HG03139 (cell line): ENCODE measurements around the gene CLPTM1.
A peak's percentile ranks its signal among the peaks of the same experiment; 100 is the strongest.
"Not testable (repeated sequence)": the region's sequence is repeated elsewhere in the genome, so short reads cannot be mapped to it uniquely, and the experiment has no call there.

ENCODE experiments used
- ATAC-seq: cut with Tn5 transposase; IDR thresholded peaks from one replicate; pipeline ENCODE4 v1.9.1; 2021; ENCODE audit not compliant: unreplicated experiment

CLPTM1 gene

GRCh38 chr19:44939668-44940067, 15.5 kb upstream of the CLPTM1 start:
- ATAC-seq, result no peak

GRCh38 chr19:44942067-44942571, 13.1 kb upstream of the CLPTM1 start, which contains the start of gene APOC4:
Gene APOC4, plus strand, starts transcription at chr19:44942237. Its CDS starts 41 bp downstream, at chr19:44942278.
- ATAC-seq, result no peak

GRCh38 chr19:44943801-44944249, 11.4 kb upstream of the CLPTM1 start:
- peak; percentile 50 for ATAC-seq

- ATAC-seq, result no peak
These were observed 8.1 kb upstream of the CLPTM1 start for GRCh38 chr19:44947041-44947581.

GRCh38 chr19:44948237-44948636, 6.9 kb upstream of the CLPTM1 start:
- no peak for ATAC-seq

GRCh38 chr19:44948763-44949374, 6.3 kb upstream of the CLPTM1 start:
- ATAC-seq, result no peak

GRCh38 chr19:44949550-44949949, 5.6 kb upstream of the CLPTM1 start:
- ATAC-seq, result no peak

GRCh38 chr19:44951179-44952159, 3.7 kb upstream of the CLPTM1 start:
- no peak for ATAC-seq

- ATAC-seq, result no peak
These were observed 917 bp upstream of the CLPTM1 start for GRCh38 chr19:44954278-44954648.

GRCh38 chr19:44955505-44956439, 592 bp downstream of the CLPTM1 start:
- peak; percentile 19 for ATAC-seq

- no peak for ATAC-seq
These were observed 2.3 kb downstream of the CLPTM1 start for GRCh38 chr19:44957526-44957925.

- no peak for ATAC-seq
These were observed 2.9 kb downstream of the CLPTM1 start for GRCh38 chr19:44958090-44958489.

GRCh38 chr19:44959691-44960090, 4.5 kb downstream of the CLPTM1 start:
- no peak for ATAC-seq

- ATAC-seq, result no peak
These were observed 5.9 kb downstream of the CLPTM1 start for GRCh38 chr19:44960906-44961728.

GRCh38 chr19:44961821-44962220, 6.6 kb downstream of the CLPTM1 start:
- no peak for ATAC-seq

GRCh38 chr19:44968118-44968517, 12.9 kb downstream of the CLPTM1 start:
- no peak for ATAC-seq

- no peak for ATAC-seq
These were observed 13.5 kb downstream of the CLPTM1 start for GRCh38 chr19:44968670-44969069.

- ATAC-seq, result no peak
These were observed 14.3 kb downstream of the CLPTM1 start for GRCh38 chr19:44969437-44969836.

GRCh38 chr19:44971451-44971850, 16.3 kb downstream of the CLPTM1 start:
- not testable (repeated sequence) for ATAC-seq

GRCh38 chr19:44972802-44973201, 17.6 kb downstream of the CLPTM1 start:
- ATAC-seq, result no peak
